Esophagus muscularis mucosa (tissue), 3 donors: ENCODE results near the gene ACSL6.

Experiments
- CTCF ChIP-seq, 3 experiments: fragments of 200-600 bp in 2 of 3; fragments of 450-650 bp in 1 of 3; sonication (generic) in 2 of 3; IDR thresholded peaks; one replicate each; pipeline ENCODE4 v1.5.1; 2017 to 2019; ENCODE audit warnings: antibody characterized with exemption in 3 of 3, mild to moderate bottlenecking in 2 of 3, moderate library complexity in 1 of 3
- POLR2A ChIP-seq: fragments of 450-650 bp; IDR thresholded peaks from one replicate; pipeline ENCODE4 v1.6.1; 2017; ENCODE audit warnings: antibody characterized with exemption, moderate library complexity, mild to moderate bottlenecking, low read depth
- POLR2AphosphoS5 ChIP-seq, 2 donors: sonication (generic); formaldehyde crosslinking; IDR thresholded peaks; one replicate each; pipeline ENCODE4 v1.6.1; 2017; ENCODE audit warnings: antibody characterized with exemption in 2 of 2

GRCh38 chr5:132024117-132024435 is 12.6 kb upstream of the ACSL6 start:
- TF ChIP-seq CTCF (IDR thresholded peaks at IDR 0.05), result no peak
- no peak for TF ChIP-seq POLR2A
- no peak for TF ChIP-seq POLR2AphosphoS5 (IDR thresholded peaks at IDR 0.05)
